Stimulated activated memory B cell treated with anti-CD40 and anti-IgM and Interleukin-4, amounts not matched to agents 10 μg/mL and 1 μg/mL and 100 μg/mL, for 72 hours (primary cell): ENCODE results near the gene SUPT4H1.

Experiments
- ATAC-seq: fragments of 150-1000 bp; cut with Tn5 transposase; 2 replicates; pipeline ENCODE4 v1.10.0; 2021
- H3K27ac Mint-ChIP-seq: one replicate; pipeline ENCODE4 v1.8.0; 2022; ENCODE audit warnings: mild to moderate bottlenecking, mixed read lengths
- H3K27me3 Mint-ChIP-seq: one replicate; pipeline ENCODE4 v1.8.0; 2022; ENCODE audit warnings: mixed read lengths
- H3K36me3 Mint-ChIP-seq: one replicate; pipeline ENCODE4 v1.8.0; 2022; ENCODE audit warnings: mixed read lengths
- H3K4me1 Mint-ChIP-seq: one replicate; pipeline ENCODE4 v1.8.0; 2022; ENCODE audit warnings: mixed read lengths
- H3K4me3 Mint-ChIP-seq: one replicate; pipeline ENCODE4 v1.8.0; 2022; ENCODE audit warnings: mild to moderate bottlenecking, moderate library complexity, mixed read lengths
- H3K9me3 Mint-ChIP-seq: one replicate; pipeline ENCODE4 v1.8.0; 2022; ENCODE audit warnings: mixed read lengths

Gene SUPT4H1

GRCh38 chr17:58324409-58325288 lies 27.4 kb downstream of the SUPT4H1 start:
- no peaks in the 10 kb centered on the region for H3K27me3 Mint-ChIP-seq
- ATAC-seq: no peak
- peaks cover 47% of the 10 kb centered on the region for H3K4me1 Mint-ChIP-seq
- peak overlapping the region; percentile 100 for H3K27ac Mint-ChIP-seq
- peak overlapping the region; percentile 55 for H3K4me3 Mint-ChIP-seq
- H3K9me3 Mint-ChIP-seq: no peaks in the 10 kb centered on the region
- peaks cover 2% of the 10 kb centered on the region for H3K36me3 Mint-ChIP-seq

GRCh38 chr17:58324056-58324408 lies 28.0 kb downstream of the SUPT4H1 start:
- H3K36me3 Mint-ChIP-seq: no peaks in the 10 kb centered on the region
- H3K4me1 Mint-ChIP-seq: peaks cover 40% of the 10 kb centered on the region
- peak overlapping the region; percentile 13 for H3K27ac Mint-ChIP-seq

GRCh38 chr17:58323366-58324055 lies 28.5 kb downstream of the SUPT4H1 start:
- Mint-ChIP-seq H3K4me3 (no peak overlapping the region), H3K27me3 (no peaks in the 10 kb centered on the region), H3K9me3 (no peaks in the 10 kb centered on the region), H3K27ac (peak overlapping the region; percentile 13), H3K4me1 (peaks cover 35% of the 10 kb centered on the region), H3K36me3 (no peaks in the 10 kb centered on the region)
- no peak for ATAC-seq

More at GRCh38 chr17:58324056-58324408, 28.0 kb downstream of the SUPT4H1 start:
- Mint-ChIP-seq H3K27me3 (no peaks in the 10 kb centered on the region), H3K4me3 (no peak overlapping the region), H3K9me3 (no peaks in the 10 kb centered on the region)
- ATAC-seq: no peak

GRCh38 chr17:58322581-58323185 lies 29.3 kb downstream of the SUPT4H1 start:
- Mint-ChIP-seq H3K27ac (peak overlapping the region; percentile 23), H3K27me3 (no peaks in the 10 kb centered on the region), H3K4me3 (no peak overlapping the region), H3K9me3 (no peaks in the 10 kb centered on the region), H3K36me3 (no peaks in the 10 kb centered on the region), H3K4me1 (peaks cover 30% of the 10 kb centered on the region)
- ATAC-seq: no peak

- ATAC-seq: no peak
- Mint-ChIP-seq H3K9me3 (no peaks in the 10 kb centered on the region), H3K27ac (peak overlapping the region; percentile 23), H3K27me3 (no peaks in the 10 kb centered on the region), H3K4me3 (no peak overlapping the region), H3K36me3 (no peaks in the 10 kb centered on the region), H3K4me1 (peaks cover 30% of the 10 kb centered on the region)
These were observed 30.2 kb downstream of the SUPT4H1 start for GRCh38 chr17:58321571-58322525.

GRCh38 chr17:58320570-58321323 lies 31.3 kb downstream of the SUPT4H1 start:
- H3K27ac Mint-ChIP-seq: peak overlapping the region; percentile 23
- no peaks in the 10 kb centered on the region for H3K36me3 Mint-ChIP-seq
- no peaks in the 10 kb centered on the region for H3K9me3 Mint-ChIP-seq
- H3K4me1 Mint-ChIP-seq: peaks cover 19% of the 10 kb centered on the region
- H3K4me3 Mint-ChIP-seq: no peak overlapping the region
- no peak for ATAC-seq
- H3K27me3 Mint-ChIP-seq: no peaks in the 10 kb centered on the region

GRCh38 chr17:58320163-58320558 lies 31.8 kb downstream of the SUPT4H1 start:
- peaks cover 13% of the 10 kb centered on the region for H3K4me1 Mint-ChIP-seq
- H3K27me3 Mint-ChIP-seq: no peaks in the 10 kb centered on the region
- H3K36me3 Mint-ChIP-seq: no peaks in the 10 kb centered on the region
- H3K27ac Mint-ChIP-seq: peak overlapping the region; percentile 23
- no peak for ATAC-seq
- no peak overlapping the region for H3K4me3 Mint-ChIP-seq
- H3K9me3 Mint-ChIP-seq: no peaks in the 10 kb centered on the region

- Mint-ChIP-seq H3K36me3 (no peaks in the 10 kb centered on the region), H3K4me1 (peaks cover 10% of the 10 kb centered on the region), H3K27me3 (no peaks in the 10 kb centered on the region), H3K9me3 (no peaks in the 10 kb centered on the region), H3K27ac (peak overlapping the region; percentile 23), H3K4me3 (no peak overlapping the region)
- ATAC-seq: no peak
These were observed 32.5 kb downstream of the SUPT4H1 start for GRCh38 chr17:58319173-58320162.

- no peak for ATAC-seq
- Mint-ChIP-seq H3K4me1 (peaks cover 10% of the 10 kb centered on the region), H3K4me3 (no peak overlapping the region), H3K36me3 (no peaks in the 10 kb centered on the region), H3K9me3 (no peaks in the 10 kb centered on the region), H3K27me3 (no peaks in the 10 kb centered on the region), H3K27ac (peak overlapping the region; percentile 75)
These were observed 33.3 kb downstream of the SUPT4H1 start for GRCh38 chr17:58318627-58319172.

GRCh38 chr17:58318065-58318481 lies 33.9 kb downstream of the SUPT4H1 start:
- ATAC-seq: no peak
- Mint-ChIP-seq H3K9me3 (no peaks in the 10 kb centered on the region), H3K4me1 (peaks cover 10% of the 10 kb centered on the region), H3K27me3 (no peaks in the 10 kb centered on the region), H3K4me3 (no peak overlapping the region), H3K27ac (peak overlapping the region; percentile 75), H3K36me3 (no peaks in the 10 kb centered on the region)

- H3K9me3 Mint-ChIP-seq: no peaks in the 10 kb centered on the region
- no peaks in the 10 kb centered on the region for H3K27me3 Mint-ChIP-seq
- H3K4me3 Mint-ChIP-seq: no peak overlapping the region
- ATAC-seq: peak; percentile 96
- H3K4me1 Mint-ChIP-seq: peaks cover 10% of the 10 kb centered on the region
- no peaks in the 10 kb centered on the region for H3K36me3 Mint-ChIP-seq
- H3K27ac Mint-ChIP-seq: peak overlapping the region; percentile 75
These were observed 34.5 kb downstream of the SUPT4H1 start for GRCh38 chr17:58317421-58318064.

GRCh38 chr17:58316260-58316960 lies 35.6 kb downstream of the SUPT4H1 start:
- H3K4me3 Mint-ChIP-seq: no peak overlapping the region
- H3K36me3 Mint-ChIP-seq: no peaks in the 10 kb centered on the region
- no peak for ATAC-seq
- H3K4me1 Mint-ChIP-seq: peaks cover 10% of the 10 kb centered on the region
- no peaks in the 10 kb centered on the region for H3K27me3 Mint-ChIP-seq
- no peaks in the 10 kb centered on the region for H3K9me3 Mint-ChIP-seq
- H3K27ac Mint-ChIP-seq: peak overlapping the region; percentile 75
